ENCODE data around the gene ZNF426.
"Not testable (repeated sequence)": the region's sequence is repeated elsewhere in the genome, so short reads cannot be mapped to it uniquely, and the experiment has no call there.

The ZNF426 gene

DNA sequence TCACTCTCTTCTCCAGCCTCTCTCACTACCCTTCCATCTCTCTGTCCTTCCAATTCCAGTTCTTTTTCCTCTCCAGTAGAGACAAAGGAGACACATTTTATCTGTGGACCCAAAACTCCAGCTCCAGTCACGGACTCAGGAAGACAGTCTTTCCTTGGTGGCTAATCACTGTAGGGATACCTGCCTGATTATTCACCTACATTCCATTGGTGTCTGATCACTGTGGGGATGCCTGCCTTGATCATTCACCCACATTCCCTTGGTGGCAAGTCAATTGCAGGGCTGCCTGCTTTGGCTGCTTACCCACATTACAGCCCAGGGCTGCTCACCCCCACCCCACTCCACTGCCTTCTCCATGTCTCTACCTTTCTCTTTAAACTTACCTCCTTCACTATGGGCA is 1.5 kb upstream of the ZNF426 start:
- not testable (repeated sequence) for H2AK5ac ChIP-seq (ENCODE audit: low read length, severe bottlenecking); DNase-seq; H2BK5ac ChIP-seq (ENCODE audit: low read depth, low read length, poor library complexity, severe bottlenecking); H3K4ac ChIP-seq (ENCODE audit: low read depth in 1 of 2, low read length in 2 of 2); H2BK12ac ChIP-seq (ENCODE audit: low read length in 2 of 2); H4K91ac ChIP-seq (ENCODE audit: low read length); H3K23ac ChIP-seq (ENCODE audit: low read length in 2 of 2); H2BK120ac ChIP-seq (ENCODE audit: low read depth, low read length); H3K4me1 ChIP-seq (ENCODE audit: control insufficient read depth, insufficient read depth, low read depth, low read length); H2BK15ac ChIP-seq (ENCODE audit: low read depth, poor library complexity, severe bottlenecking); H3K27ac ChIP-seq (ENCODE audit: low read length, poor library complexity, severe bottlenecking); H3K79me1 ChIP-seq (replicated peaks; ENCODE audit: low read length, poor library complexity, severe bottlenecking); H3K9ac ChIP-seq (ENCODE audit: low read length); H3K14ac ChIP-seq (ENCODE audit: low read length in 2 of 2); H3K18ac ChIP-seq (ENCODE audit: low read depth in 1 of 2, low read length in 2 of 2); H3K4me2 ChIP-seq (ENCODE audit: low read length, poor library complexity, severe bottlenecking); H3K27me3 ChIP-seq (ENCODE audit: control insufficient read depth in 1 of 2, insufficient read depth in 1 of 2, low read length in 2 of 2); H2AFZ ChIP-seq (ENCODE audit: low read depth, low read length)
- H4K8ac ChIP-seq (ENCODE audit: low read length): peak overlapping the region; percentile 38
- peaks cover 21% of the 10 kb centered on the region for H3K9me3 ChIP-seq (ENCODE audit: control insufficient read depth, low read length)
- H3K36me3 ChIP-seq (ENCODE audit: control insufficient read depth in 1 of 2, insufficient read depth in 2 of 2, low read depth in 1 of 2, low read length in 2 of 2): peaks cover 14 to 17% of the 10 kb centered on the region in 2 experiments
- 87% methylated on average over 1 of the region's 1 CpG for WGBS
- peak overlapping the region in 1 of 2 experiments; percentile 93 for H3K4me3 ChIP-seq (ENCODE audit: insufficient read depth in 1 of 2, low read depth in 1 of 2, low read length in 2 of 2)

DNA sequence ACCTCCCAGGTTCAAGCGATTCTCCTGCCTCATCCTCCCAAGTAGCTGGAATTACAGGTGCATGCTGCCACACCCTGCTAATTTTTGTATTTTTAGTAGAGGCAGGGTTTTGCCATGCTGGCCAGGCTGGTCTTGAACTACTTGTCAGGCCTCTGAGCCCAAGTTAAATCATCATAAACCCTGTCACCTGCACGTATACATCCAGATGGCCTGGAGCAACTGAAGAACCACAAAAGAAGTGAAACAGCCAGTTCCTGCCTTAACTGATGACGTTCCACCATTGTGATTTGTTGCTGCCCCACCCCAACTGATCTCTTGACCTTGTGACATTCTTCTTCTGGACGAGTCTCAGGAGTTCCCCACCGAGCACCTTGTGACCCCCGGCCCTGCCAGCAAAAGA is 756 bp upstream of the ZNF426 start:
- H2BK12ac ChIP-seq (ENCODE audit: low read length in 2 of 2); H3K27ac ChIP-seq (ENCODE audit: low read length, poor library complexity, severe bottlenecking); H3K27me3 ChIP-seq (ENCODE audit: control insufficient read depth in 1 of 2, insufficient read depth in 1 of 2, low read length in 2 of 2); H2BK120ac ChIP-seq (ENCODE audit: low read depth, low read length); H4K91ac ChIP-seq (ENCODE audit: low read length); H2AFZ ChIP-seq (ENCODE audit: low read depth, low read length); H2BK5ac ChIP-seq (ENCODE audit: low read depth, low read length, poor library complexity, severe bottlenecking); H3K18ac ChIP-seq (ENCODE audit: low read depth in 1 of 2, low read length in 2 of 2); H3K4ac ChIP-seq (ENCODE audit: low read depth in 1 of 2, low read length in 2 of 2); H3K23ac ChIP-seq (ENCODE audit: low read length in 2 of 2); H3K4me1 ChIP-seq (ENCODE audit: control insufficient read depth, insufficient read depth, low read depth, low read length); H3K14ac ChIP-seq (ENCODE audit: low read length in 2 of 2); H2BK15ac ChIP-seq (ENCODE audit: low read depth, poor library complexity, severe bottlenecking); DNase-seq; H2AK5ac ChIP-seq (ENCODE audit: low read length, severe bottlenecking): not testable (repeated sequence)
- peaks cover 28% of the 10 kb centered on the region for H3K9me3 ChIP-seq (ENCODE audit: control insufficient read depth, low read length)
- H3K9ac ChIP-seq (ENCODE audit: low read length): peak overlapping the region; percentile 97
- peak overlapping the region; percentile 8 for H3K4me2 ChIP-seq (ENCODE audit: low read length, poor library complexity, severe bottlenecking)
- H3K79me1 ChIP-seq (replicated peaks; ENCODE audit: low read length, poor library complexity, severe bottlenecking): peaks cover 13% of the 10 kb centered on the region
- peaks cover 22 to 24% of the 10 kb centered on the region in 2 experiments for H3K36me3 ChIP-seq (ENCODE audit: control insufficient read depth in 1 of 2, insufficient read depth in 2 of 2, low read depth in 1 of 2, low read length in 2 of 2)
- peak overlapping the region in 1 of 2 experiments; percentile 93 for H3K4me3 ChIP-seq (ENCODE audit: insufficient read depth in 1 of 2, low read depth in 1 of 2, low read length in 2 of 2)
- 90% methylated on average over 5 of the region's 6 CpGs for WGBS
- peak overlapping the region; percentile 66 for H4K8ac ChIP-seq (ENCODE audit: low read length)

DNA sequence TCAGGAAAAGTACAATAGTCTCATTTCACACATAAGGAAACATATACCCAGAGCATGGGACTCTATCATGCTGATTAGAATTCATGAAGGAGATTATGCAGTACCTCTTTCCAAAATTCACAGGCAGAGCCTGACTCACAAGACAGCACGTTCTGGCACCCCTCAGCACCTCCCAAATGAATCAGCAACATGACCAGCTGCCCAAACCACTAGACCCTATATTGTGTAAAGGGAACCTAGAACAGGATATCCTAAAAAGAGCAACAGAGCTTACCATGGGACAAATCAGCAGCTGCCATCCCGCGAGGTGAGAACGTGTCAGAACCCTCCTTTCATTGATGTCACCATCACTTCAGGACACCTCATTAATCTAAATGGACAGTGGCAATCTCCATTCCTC is 2.5 kb downstream of the ZNF426 start:
- 92% methylated on average over 4 of the region's 4 CpGs for WGBS
- no peak overlapping the region for H2AFZ ChIP-seq (ENCODE audit: low read depth, low read length)
- H3K4ac ChIP-seq (ENCODE audit: low read depth in 1 of 2, low read length in 2 of 2): no peak overlapping the region
- no peak overlapping the region for H2BK120ac ChIP-seq (ENCODE audit: low read depth, low read length)
- H2BK12ac ChIP-seq (ENCODE audit: low read length in 2 of 2): no peak overlapping the region
- no peak overlapping the region for H4K8ac ChIP-seq (ENCODE audit: low read length)
- H3K18ac ChIP-seq (ENCODE audit: low read depth in 1 of 2, low read length in 2 of 2): no peak overlapping the region
- no peak overlapping the region for H3K27ac ChIP-seq (ENCODE audit: low read length, poor library complexity, severe bottlenecking)
- peaks cover 13% of the 10 kb centered on the region for H3K79me1 ChIP-seq (replicated peaks; ENCODE audit: low read length, poor library complexity, severe bottlenecking)
- peak overlapping the region in 1 of 2 experiments; percentile 71 for H3K4me3 ChIP-seq (ENCODE audit: insufficient read depth in 1 of 2, low read depth in 1 of 2, low read length in 2 of 2)
- no peak overlapping the region for H2BK15ac ChIP-seq (ENCODE audit: low read depth, poor library complexity, severe bottlenecking)
- peaks cover 51 to 57% of the 10 kb centered on the region in 2 experiments for H3K36me3 ChIP-seq (ENCODE audit: control insufficient read depth in 1 of 2, insufficient read depth in 2 of 2, low read depth in 1 of 2, low read length in 2 of 2)
- H3K9me3 ChIP-seq (ENCODE audit: control insufficient read depth, low read length): peaks cover 61% of the 10 kb centered on the region
- no peaks in the 10 kb centered on the region for H3K27me3 ChIP-seq (ENCODE audit: control insufficient read depth in 1 of 2, insufficient read depth in 1 of 2, low read length in 2 of 2)
- H3K14ac ChIP-seq (ENCODE audit: low read length in 2 of 2): no peak overlapping the region
- no peak overlapping the region for H2BK5ac ChIP-seq (ENCODE audit: low read depth, low read length, poor library complexity, severe bottlenecking)
- DNase-seq: no peak
- H3K4me2 ChIP-seq (ENCODE audit: low read length, poor library complexity, severe bottlenecking): no peak overlapping the region
- H3K23ac ChIP-seq (ENCODE audit: low read length in 2 of 2): no peak overlapping the region
- H3K4me1 ChIP-seq (ENCODE audit: control insufficient read depth, insufficient read depth, low read depth, low read length): no peaks in the 10 kb centered on the region
- H3K9ac ChIP-seq (ENCODE audit: low read length): no peak overlapping the region
- no peak overlapping the region for H2AK5ac ChIP-seq (ENCODE audit: low read length, severe bottlenecking)
- no peak overlapping the region for H4K91ac ChIP-seq (ENCODE audit: low read length)

DNA sequence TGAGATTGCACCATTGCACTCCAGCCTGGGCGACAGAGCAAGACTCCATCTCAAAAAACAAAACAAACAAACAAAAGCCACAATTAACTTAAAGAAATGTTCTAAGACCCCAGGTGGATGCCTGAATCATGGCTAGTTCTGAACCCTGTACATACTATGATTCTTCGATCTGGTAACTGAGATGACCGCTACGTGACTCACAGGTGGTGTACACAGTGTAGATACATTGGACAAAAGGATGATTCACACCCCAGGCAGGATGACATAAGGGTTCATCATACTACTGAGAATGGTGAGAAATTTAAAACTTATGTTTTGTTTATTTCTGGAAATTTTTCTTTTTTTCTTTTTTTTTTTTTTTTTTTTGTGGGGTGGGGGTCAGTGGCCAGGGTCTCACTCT is 6.5 kb downstream of the ZNF426 start:
- 94% methylated on average over 4 of the region's 4 CpGs for WGBS
- peak; percentile 9 for DNase-seq
- Histone ChIP-seq H3K27ac (ENCODE audit: low read length, poor library complexity, severe bottlenecking) (no peak overlapping the region), H3K9ac (ENCODE audit: low read length) (no peak overlapping the region), H3K4me1 (ENCODE audit: control insufficient read depth, insufficient read depth, low read depth, low read length) (no peaks in the 10 kb centered on the region), H2BK15ac (ENCODE audit: low read depth, poor library complexity, severe bottlenecking) (no peak overlapping the region), H3K14ac (ENCODE audit: low read length in 2 of 2) (no peak overlapping the region), H3K36me3 (ENCODE audit: control insufficient read depth in 1 of 2, insufficient read depth in 2 of 2, low read depth in 1 of 2, low read length in 2 of 2) (peaks cover 80 to 97% of the 10 kb centered on the region in 2 experiments), H3K4me2 (ENCODE audit: low read length, poor library complexity, severe bottlenecking) (no peak overlapping the region), H2BK120ac (ENCODE audit: low read depth, low read length) (no peak overlapping the region), H2BK12ac (ENCODE audit: low read length in 2 of 2) (no peak overlapping the region), H2AK5ac (ENCODE audit: low read length, severe bottlenecking) (no peak overlapping the region), H3K18ac (ENCODE audit: low read depth in 1 of 2, low read length in 2 of 2) (no peak overlapping the region), H2AFZ (ENCODE audit: low read depth, low read length) (no peak overlapping the region), H3K9me3 (ENCODE audit: control insufficient read depth, low read length) (peaks cover 98% of the 10 kb centered on the region), H3K4ac (ENCODE audit: low read depth in 1 of 2, low read length in 2 of 2) (no peak overlapping the region), H3K4me3 (ENCODE audit: insufficient read depth in 1 of 2, low read depth in 1 of 2, low read length in 2 of 2) (peak overlapping the region in 1 of 2 experiments; percentile 71), H3K23ac (ENCODE audit: low read length in 2 of 2) (no peak overlapping the region), H3K79me1 (replicated peaks; ENCODE audit: low read length, poor library complexity, severe bottlenecking) (peaks cover 12% of the 10 kb centered on the region), H4K8ac (ENCODE audit: low read length) (no peak overlapping the region), H2BK5ac (ENCODE audit: low read depth, low read length, poor library complexity, severe bottlenecking) (no peak overlapping the region), H4K91ac (ENCODE audit: low read length) (no peak overlapping the region), H3K27me3 (ENCODE audit: control insufficient read depth in 1 of 2, insufficient read depth in 1 of 2, low read length in 2 of 2) (no peaks in the 10 kb centered on the region)
